WTC11 (cell line): ENCODE results near the gene FBXO42. TPM values are rescaled to one million over a fixed set of nuclear protein-coding genes. Genes with fewer than 3 reads are reported as not detected.

ENCODE experiments used
- CREB1 ChIP-seq: sonication (generic); formaldehyde crosslinking; IDR thresholded peaks from 2 replicates; pipeline ENCODE4 v1.8.0; 2023; ENCODE audit warnings: mild to moderate bottlenecking, missing genetic modification reagents
- CREM ChIP-seq: sonication (generic); formaldehyde crosslinking; IDR thresholded peaks from 2 replicates; pipeline ENCODE4 v1.8.1; 2022; ENCODE audit warnings: mild to moderate bottlenecking, missing genetic modification reagents, moderate library complexity
- EMX1 ChIP-seq: fragments of 250-450 bp; sonication (Bioruptor Pico); IDR thresholded peaks from 2 replicates; pipeline ENCODE4 v1.8.0; 2021; ENCODE audit warnings: mild to moderate bottlenecking
- ESRRA ChIP-seq: sonication (generic); formaldehyde crosslinking; IDR thresholded peaks from 2 replicates; pipeline ENCODE4 v1.8.1; 2022; ENCODE audit warnings: mild to moderate bottlenecking, missing genetic modification reagents, borderline replicate concordance
- FOXK1 ChIP-seq: sonication (generic); formaldehyde crosslinking; IDR thresholded peaks from 2 replicates; pipeline ENCODE4 v1.8.0; 2022; ENCODE audit warnings: mild to moderate bottlenecking, moderate library complexity, missing genetic modification reagents
- IRF2 ChIP-seq: sonication (generic); formaldehyde crosslinking; IDR thresholded peaks from 2 replicates; pipeline ENCODE4 v1.8.0; 2022; ENCODE audit warnings: low read depth, missing genetic modification reagents, borderline replicate concordance
- JUN ChIP-seq: sonication (generic); formaldehyde crosslinking; IDR thresholded peaks from 2 replicates; pipeline ENCODE4 v1.8.0; 2023; ENCODE audit warnings: mild to moderate bottlenecking, missing genetic modification reagents
- MYBL2 ChIP-seq: sonication (generic); formaldehyde crosslinking; IDR thresholded peaks from 2 replicates; pipeline ENCODE4 v1.8.1; 2023; ENCODE audit warnings: mild to moderate bottlenecking, moderate library complexity, missing genetic modification reagents
- NR1H2 ChIP-seq: sonication (generic); formaldehyde crosslinking; IDR thresholded peaks from 2 replicates; pipeline ENCODE4 v1.9.0; 2021; ENCODE audit warnings: mild to moderate bottlenecking, moderate library complexity, missing genetic modification reagents
- PRRX2 ChIP-seq: fragments of 250-450 bp; sonication (Bioruptor Pico); IDR thresholded peaks from 2 replicates; pipeline ENCODE4 v1.8.0; 2021; ENCODE audit warnings: mild to moderate bottlenecking
- SMAD3 ChIP-seq: sonication (generic); formaldehyde crosslinking; IDR thresholded peaks from 2 replicates; pipeline ENCODE4 v1.8.0; 2022; ENCODE audit warnings: missing genetic modification reagents, mild to moderate bottlenecking, borderline replicate concordance
- SMAD4 ChIP-seq: sonication (generic); formaldehyde crosslinking; IDR thresholded peaks from 2 replicates; pipeline ENCODE4 v1.8.0; 2022; ENCODE audit warnings: mild to moderate bottlenecking, missing genetic modification reagents
- SP1 ChIP-seq: sonication (generic); formaldehyde crosslinking; conservative IDR thresholded peaks from 2 replicates; pipeline ENCODE4 v1.8.1; 2022; ENCODE audit warnings: missing genetic modification reagents
- ZBTB21 ChIP-seq: sonication (generic); formaldehyde crosslinking; IDR thresholded peaks from 2 replicates; pipeline ENCODE4 v1.8.1; 2023; ENCODE audit warnings: mild to moderate bottlenecking, missing genetic modification reagents, borderline replicate concordance
- ZNF138 ChIP-seq: sonication (generic); formaldehyde crosslinking; conservative IDR thresholded peaks from 2 replicates; pipeline ENCODE4 v1.8.1; 2022; ENCODE audit warnings: mild to moderate bottlenecking, moderate library complexity, missing genetic modification reagents
- ZNF219 ChIP-seq: sonication (generic); formaldehyde crosslinking; IDR thresholded peaks from 2 replicates; pipeline ENCODE4 v1.8.0; 2023; ENCODE audit warnings: missing genetic modification reagents, mild to moderate bottlenecking, borderline replicate concordance
- ZNF317 ChIP-seq: sonication (generic); formaldehyde crosslinking; IDR thresholded peaks from 2 replicates; pipeline ENCODE4 v1.8.1; 2023; ENCODE audit warnings: low read depth, mild to moderate bottlenecking, moderate library complexity, missing genetic modification reagents, borderline replicate concordance
- total RNA-seq: library from RNA; stranded (reverse); gene quantifications from 3 replicates; pipeline ENCODE4 v1.2.3, GENCODE V29; 2021
- TF ChIP-seq, protein P1 (sequence below): fragments of 250-450 bp; sonication (Bioruptor Pico); IDR thresholded peaks from 2 replicates; pipeline ENCODE4 v1.9.0; 2021; ENCODE audit warnings: mild to moderate bottlenecking, borderline replicate concordance
- TF ChIP-seq, protein P2 (sequence below): sonication (generic); formaldehyde crosslinking; IDR thresholded peaks from 2 replicates; pipeline ENCODE4 v1.8.0; 2022; ENCODE audit warnings: mild to moderate bottlenecking, missing genetic modification reagents
- TF ChIP-seq, protein P3 (sequence below): fragments of 250-450 bp; sonication (Bioruptor Pico); IDR thresholded peaks from 2 replicates; pipeline ENCODE4 v1.8.0; 2021; ENCODE audit warnings: mild to moderate bottlenecking
- TF ChIP-seq, protein P4 (sequence below): sonication (generic); formaldehyde crosslinking; IDR thresholded peaks from 2 replicates; pipeline ENCODE4 v1.8.0; 2023; ENCODE audit warnings: missing genetic modification reagents, mild to moderate bottlenecking, borderline replicate concordance
- TF ChIP-seq, protein P5 (sequence below): sonication (generic); formaldehyde crosslinking; IDR thresholded peaks from 2 replicates; pipeline ENCODE4 v1.8.1; 2022; ENCODE audit warnings: low read depth, mild to moderate bottlenecking, moderate library complexity, missing genetic modification reagents, borderline replicate concordance
- TF ChIP-seq, protein P6 (sequence below): sonication (generic); formaldehyde crosslinking; IDR thresholded peaks from 2 replicates; pipeline ENCODE4 v1.8.1; 2023; ENCODE audit warnings: mild to moderate bottlenecking, missing genetic modification reagents, borderline replicate concordance

Gene FBXO42
- total RNA-seq, 1 experiment from 2014 or later, result 17.5 TPM

DNA sequence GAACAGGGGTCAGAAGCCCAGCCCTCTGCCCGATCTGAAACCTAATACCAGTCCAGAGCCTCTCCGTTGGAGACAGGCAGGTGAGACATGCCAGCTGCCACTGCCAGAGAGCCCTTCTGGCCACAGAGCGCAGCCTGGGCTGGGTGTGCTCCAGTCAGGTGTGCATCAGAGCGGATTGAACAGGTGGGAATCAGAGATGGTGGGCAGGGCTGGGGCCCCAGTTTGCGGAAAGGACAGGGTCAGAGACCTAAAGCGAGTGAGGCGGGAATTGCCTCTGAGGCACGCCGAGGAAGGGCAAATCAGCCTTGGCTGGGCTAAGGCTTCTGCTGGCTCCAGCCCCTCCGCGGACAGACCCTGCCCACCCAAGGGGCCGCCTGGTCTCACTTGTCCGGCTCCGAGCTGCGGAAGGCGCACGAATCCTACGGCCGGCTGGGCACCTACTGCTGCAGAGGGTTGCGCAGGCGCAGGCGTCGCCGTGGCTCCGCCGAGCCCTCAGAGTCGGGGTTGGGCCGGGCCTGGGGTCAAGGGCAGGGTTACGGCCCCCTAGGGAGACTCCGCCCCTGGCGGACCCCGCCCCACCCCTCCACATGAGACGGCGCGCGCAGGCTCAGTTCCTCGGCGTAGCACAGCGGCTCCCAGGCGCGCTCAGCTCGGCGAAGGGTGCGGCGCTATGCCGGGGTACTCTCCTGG is 125.6 kb downstream of the FBXO42 start (continued):
- TF ChIP-seq, protein P1, sequence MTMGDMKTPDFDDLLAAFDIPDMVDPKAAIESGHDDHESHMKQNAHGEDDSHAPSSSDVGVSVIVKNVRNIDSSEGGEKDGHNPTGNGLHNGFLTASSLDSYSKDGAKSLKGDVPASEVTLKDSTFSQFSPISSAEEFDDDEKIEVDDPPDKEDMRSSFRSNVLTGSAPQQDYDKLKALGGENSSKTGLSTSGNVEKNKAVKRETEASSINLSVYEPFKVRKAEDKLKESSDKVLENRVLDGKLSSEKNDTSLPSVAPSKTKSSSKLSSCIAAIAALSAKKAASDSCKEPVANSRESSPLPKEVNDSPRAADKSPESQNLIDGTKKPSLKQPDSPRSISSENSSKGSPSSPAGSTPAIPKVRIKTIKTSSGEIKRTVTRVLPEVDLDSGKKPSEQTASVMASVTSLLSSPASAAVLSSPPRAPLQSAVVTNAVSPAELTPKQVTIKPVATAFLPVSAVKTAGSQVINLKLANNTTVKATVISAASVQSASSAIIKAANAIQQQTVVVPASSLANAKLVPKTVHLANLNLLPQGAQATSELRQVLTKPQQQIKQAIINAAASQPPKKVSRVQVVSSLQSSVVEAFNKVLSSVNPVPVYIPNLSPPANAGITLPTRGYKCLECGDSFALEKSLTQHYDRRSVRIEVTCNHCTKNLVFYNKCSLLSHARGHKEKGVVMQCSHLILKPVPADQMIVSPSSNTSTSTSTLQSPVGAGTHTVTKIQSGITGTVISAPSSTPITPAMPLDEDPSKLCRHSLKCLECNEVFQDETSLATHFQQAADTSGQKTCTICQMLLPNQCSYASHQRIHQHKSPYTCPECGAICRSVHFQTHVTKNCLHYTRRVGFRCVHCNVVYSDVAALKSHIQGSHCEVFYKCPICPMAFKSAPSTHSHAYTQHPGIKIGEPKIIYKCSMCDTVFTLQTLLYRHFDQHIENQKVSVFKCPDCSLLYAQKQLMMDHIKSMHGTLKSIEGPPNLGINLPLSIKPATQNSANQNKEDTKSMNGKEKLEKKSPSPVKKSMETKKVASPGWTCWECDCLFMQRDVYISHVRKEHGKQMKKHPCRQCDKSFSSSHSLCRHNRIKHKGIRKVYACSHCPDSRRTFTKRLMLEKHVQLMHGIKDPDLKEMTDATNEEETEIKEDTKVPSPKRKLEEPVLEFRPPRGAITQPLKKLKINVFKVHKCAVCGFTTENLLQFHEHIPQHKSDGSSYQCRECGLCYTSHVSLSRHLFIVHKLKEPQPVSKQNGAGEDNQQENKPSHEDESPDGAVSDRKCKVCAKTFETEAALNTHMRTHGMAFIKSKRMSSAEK (CRISPR knock-in tag), result no peak
- TF ChIP-seq, protein P2, sequence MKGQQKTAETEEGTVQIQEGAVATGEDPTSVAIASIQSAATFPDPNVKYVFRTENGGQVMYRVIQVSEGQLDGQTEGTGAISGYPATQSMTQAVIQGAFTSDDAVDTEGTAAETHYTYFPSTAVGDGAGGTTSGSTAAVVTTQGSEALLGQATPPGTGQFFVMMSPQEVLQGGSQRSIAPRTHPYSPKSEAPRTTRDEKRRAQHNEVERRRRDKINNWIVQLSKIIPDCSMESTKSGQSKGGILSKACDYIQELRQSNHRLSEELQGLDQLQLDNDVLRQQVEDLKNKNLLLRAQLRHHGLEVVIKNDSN (CRISPR knock-in tag), result no peak
- TF ChIP-seq EMX1 (CRISPR knock-in tag) (no peak), CREB1 (CRISPR knock-in tag) (0 out of 2 replicates have a peak, but pooled peaks have one; percentile 56), SP1 (peak; percentile 65), PRRX2 (CRISPR knock-in tag) (no peak), IRF2 (no peak), SMAD4 (CRISPR knock-in tag) (no peak), FOXK1 (peak; percentile 51; the same call in 1 of the 2 replicates), ZNF219 (CRISPR knock-in tag) (no peak), ZBTB21 (CRISPR knock-in tag) (no peak), ZNF138 (CRISPR knock-in tag) (no peak), JUN (no peak), MYBL2 (CRISPR knock-in tag) (no peak), ZNF317 (CRISPR knock-in tag) (no peak), NR1H2 (CRISPR knock-in tag) (no peak), CREM (CRISPR knock-in tag) (no peak), ESRRA (no peak; the same call in 1 of the 2 replicates), SMAD3 (CRISPR knock-in tag) (peak; percentile 17; the same call in 1 of the 2 replicates)
- TF ChIP-seq, protein P3, sequence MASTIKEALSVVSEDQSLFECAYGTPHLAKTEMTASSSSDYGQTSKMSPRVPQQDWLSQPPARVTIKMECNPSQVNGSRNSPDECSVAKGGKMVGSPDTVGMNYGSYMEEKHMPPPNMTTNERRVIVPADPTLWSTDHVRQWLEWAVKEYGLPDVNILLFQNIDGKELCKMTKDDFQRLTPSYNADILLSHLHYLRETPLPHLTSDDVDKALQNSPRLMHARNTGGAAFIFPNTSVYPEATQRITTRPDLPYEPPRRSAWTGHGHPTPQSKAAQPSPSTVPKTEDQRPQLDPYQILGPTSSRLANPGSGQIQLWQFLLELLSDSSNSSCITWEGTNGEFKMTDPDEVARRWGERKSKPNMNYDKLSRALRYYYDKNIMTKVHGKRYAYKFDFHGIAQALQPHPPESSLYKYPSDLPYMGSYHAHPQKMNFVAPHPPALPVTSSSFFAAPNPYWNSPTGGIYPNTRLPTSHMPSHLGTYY (CRISPR knock-in tag), result no peak
- TF ChIP-seq, protein P4, sequence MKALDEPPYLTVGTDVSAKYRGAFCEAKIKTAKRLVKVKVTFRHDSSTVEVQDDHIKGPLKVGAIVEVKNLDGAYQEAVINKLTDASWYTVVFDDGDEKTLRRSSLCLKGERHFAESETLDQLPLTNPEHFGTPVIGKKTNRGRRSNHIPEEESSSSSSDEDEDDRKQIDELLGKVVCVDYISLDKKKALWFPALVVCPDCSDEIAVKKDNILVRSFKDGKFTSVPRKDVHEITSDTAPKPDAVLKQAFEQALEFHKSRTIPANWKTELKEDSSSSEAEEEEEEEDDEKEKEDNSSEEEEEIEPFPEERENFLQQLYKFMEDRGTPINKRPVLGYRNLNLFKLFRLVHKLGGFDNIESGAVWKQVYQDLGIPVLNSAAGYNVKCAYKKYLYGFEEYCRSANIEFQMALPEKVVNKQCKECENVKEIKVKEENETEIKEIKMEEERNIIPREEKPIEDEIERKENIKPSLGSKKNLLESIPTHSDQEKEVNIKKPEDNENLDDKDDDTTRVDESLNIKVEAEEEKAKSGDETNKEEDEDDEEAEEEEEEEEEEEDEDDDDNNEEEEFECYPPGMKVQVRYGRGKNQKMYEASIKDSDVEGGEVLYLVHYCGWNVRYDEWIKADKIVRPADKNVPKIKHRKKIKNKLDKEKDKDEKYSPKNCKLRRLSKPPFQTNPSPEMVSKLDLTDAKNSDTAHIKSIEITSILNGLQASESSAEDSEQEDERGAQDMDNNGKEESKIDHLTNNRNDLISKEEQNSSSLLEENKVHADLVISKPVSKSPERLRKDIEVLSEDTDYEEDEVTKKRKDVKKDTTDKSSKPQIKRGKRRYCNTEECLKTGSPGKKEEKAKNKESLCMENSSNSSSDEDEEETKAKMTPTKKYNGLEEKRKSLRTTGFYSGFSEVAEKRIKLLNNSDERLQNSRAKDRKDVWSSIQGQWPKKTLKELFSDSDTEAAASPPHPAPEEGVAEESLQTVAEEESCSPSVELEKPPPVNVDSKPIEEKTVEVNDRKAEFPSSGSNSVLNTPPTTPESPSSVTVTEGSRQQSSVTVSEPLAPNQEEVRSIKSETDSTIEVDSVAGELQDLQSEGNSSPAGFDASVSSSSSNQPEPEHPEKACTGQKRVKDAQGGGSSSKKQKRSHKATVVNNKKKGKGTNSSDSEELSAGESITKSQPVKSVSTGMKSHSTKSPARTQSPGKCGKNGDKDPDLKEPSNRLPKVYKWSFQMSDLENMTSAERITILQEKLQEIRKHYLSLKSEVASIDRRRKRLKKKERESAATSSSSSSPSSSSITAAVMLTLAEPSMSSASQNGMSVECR, result no peak
- TF ChIP-seq, protein P5, sequence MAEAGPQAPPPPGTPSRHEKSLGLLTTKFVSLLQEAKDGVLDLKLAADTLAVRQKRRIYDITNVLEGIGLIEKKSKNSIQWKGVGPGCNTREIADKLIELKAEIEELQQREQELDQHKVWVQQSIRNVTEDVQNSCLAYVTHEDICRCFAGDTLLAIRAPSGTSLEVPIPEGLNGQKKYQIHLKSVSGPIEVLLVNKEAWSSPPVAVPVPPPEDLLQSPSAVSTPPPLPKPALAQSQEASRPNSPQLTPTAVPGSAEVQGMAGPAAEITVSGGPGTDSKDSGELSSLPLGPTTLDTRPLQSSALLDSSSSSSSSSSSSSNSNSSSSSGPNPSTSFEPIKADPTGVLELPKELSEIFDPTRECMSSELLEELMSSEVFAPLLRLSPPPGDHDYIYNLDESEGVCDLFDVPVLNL (CRISPR knock-in tag), result no peak
- TF ChIP-seq, protein P6, sequence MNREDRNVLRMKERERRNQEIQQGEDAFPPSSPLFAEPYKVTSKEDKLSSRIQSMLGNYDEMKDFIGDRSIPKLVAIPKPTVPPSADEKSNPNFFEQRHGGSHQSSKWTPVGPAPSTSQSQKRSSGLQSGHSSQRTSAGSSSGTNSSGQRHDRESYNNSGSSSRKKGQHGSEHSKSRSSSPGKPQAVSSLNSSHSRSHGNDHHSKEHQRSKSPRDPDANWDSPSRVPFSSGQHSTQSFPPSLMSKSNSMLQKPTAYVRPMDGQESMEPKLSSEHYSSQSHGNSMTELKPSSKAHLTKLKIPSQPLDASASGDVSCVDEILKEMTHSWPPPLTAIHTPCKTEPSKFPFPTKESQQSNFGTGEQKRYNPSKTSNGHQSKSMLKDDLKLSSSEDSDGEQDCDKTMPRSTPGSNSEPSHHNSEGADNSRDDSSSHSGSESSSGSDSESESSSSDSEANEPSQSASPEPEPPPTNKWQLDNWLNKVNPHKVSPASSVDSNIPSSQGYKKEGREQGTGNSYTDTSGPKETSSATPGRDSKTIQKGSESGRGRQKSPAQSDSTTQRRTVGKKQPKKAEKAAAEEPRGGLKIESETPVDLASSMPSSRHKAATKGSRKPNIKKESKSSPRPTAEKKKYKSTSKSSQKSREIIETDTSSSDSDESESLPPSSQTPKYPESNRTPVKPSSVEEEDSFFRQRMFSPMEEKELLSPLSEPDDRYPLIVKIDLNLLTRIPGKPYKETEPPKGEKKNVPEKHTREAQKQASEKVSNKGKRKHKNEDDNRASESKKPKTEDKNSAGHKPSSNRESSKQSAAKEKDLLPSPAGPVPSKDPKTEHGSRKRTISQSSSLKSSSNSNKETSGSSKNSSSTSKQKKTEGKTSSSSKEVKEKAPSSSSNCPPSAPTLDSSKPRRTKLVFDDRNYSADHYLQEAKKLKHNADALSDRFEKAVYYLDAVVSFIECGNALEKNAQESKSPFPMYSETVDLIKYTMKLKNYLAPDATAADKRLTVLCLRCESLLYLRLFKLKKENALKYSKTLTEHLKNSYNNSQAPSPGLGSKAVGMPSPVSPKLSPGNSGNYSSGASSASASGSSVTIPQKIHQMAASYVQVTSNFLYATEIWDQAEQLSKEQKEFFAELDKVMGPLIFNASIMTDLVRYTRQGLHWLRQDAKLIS, result 0 out of 2 replicates have a peak, but pooled peaks have one; percentile 30
